ENCODE results near the gene UGT1A10.
"Not testable (repeated sequence)": the region's sequence is repeated elsewhere in the genome, so short reads cannot be mapped to it uniquely, and the experiment has no call there.

Gene UGT1A10

DNA sequence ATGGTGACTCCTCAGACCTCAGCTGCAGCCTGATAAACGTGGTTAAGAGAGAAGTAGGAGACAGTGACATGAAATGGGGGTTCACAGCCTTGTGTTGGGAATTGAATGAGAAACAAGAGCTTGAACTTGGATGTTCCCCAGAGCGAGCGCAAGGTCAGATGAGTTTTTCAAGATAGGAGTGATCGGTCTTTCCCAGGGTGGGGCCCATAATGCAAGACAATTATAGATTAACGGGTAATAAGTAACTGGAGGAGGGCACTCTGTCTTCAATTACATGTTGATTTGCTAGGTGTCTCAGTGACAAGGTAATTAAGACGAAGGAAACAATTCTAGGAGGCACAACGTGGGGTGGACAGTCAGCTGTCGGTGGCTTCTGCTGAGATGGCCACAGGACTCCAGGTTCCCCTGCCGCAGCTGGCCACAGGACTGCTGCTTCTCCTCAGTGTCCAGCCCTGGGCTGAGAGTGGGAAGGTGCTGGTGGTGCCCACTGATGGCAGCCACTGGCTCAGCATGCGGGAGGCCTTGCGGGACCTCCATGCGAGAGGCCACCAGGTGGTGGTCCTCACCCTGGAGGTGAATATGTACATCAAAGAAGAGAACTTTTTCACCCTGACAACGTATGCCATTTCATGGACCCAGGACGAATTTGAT is 76.5 kb downstream of the UGT1A10 start, which contains the start of gene UGT1A5:
TSS of gene UGT1A5 (plus strand) at position 297 of the 651 bp plus-strand sequence. CDS start at position 382, 85 bp downstream.
- H3K4me3 ChIP-seq (ENCODE audit: low read depth, low read length) = no peak within 1 kb of the TSS
- TF ChIP-seq, protein P1, sequence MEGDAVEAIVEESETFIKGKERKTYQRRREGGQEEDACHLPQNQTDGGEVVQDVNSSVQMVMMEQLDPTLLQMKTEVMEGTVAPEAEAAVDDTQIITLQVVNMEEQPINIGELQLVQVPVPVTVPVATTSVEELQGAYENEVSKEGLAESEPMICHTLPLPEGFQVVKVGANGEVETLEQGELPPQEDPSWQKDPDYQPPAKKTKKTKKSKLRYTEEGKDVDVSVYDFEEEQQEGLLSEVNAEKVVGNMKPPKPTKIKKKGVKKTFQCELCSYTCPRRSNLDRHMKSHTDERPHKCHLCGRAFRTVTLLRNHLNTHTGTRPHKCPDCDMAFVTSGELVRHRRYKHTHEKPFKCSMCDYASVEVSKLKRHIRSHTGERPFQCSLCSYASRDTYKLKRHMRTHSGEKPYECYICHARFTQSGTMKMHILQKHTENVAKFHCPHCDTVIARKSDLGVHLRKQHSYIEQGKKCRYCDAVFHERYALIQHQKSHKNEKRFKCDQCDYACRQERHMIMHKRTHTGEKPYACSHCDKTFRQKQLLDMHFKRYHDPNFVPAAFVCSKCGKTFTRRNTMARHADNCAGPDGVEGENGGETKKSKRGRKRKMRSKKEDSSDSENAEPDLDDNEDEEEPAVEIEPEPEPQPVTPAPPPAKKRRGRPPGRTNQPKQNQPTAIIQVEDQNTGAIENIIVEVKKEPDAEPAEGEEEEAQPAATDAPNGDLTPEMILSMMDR (IDR thresholded peaks at IDR 0.05; ENCODE audit: borderline replicate concordance, insufficient read depth, low read depth, low read length) = no peak

DNA sequence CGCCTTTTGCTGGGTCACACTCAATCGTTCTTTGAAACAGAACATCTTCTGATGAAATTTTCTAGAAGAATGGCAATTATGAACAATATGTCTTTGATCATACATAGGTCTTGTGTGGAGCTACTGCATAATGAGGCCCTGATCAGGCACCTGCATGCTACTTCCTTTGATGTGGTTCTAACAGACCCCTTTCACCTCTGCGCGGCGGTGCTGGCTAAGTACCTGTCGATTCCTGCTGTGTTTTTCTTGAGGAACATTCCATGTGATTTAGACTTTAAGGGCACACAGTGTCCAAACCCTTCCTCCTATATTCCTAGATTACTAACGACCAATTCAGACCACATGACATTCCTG is 77.0 kb downstream of the UGT1A10 start:
- no peak overlapping the region for H3K4me3 ChIP-seq (ENCODE audit: low read depth, low read length)
- TF ChIP-seq, protein P1 (IDR thresholded peaks at IDR 0.05; ENCODE audit: borderline replicate concordance, insufficient read depth, low read depth, low read length) = no peak

DNA sequence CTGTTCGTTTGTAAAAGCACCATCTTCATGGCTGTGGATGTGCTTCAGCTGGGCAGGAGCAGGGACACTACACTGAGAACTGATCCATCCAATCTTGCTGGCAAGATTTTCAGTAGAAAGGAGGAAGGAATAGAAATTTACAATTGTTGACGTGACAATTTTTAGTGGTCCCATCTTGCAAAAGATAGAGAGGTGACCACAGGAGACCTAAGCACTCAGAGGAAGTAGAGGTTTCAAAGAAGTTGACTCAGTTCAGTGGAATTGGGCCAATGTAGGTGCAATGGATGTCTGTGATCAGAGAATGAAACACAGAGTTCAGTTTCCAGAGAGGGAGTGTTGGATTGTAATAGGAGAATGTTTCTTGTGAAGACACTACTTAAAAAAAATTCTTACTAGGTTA is 77.9 kb downstream of the UGT1A10 start:
- no peak overlapping the region for H3K4me3 ChIP-seq (ENCODE audit: low read depth, low read length)
- TF ChIP-seq, protein P1 (IDR thresholded peaks at IDR 0.05; ENCODE audit: borderline replicate concordance, insufficient read depth, low read depth, low read length) = no peak

DNA sequence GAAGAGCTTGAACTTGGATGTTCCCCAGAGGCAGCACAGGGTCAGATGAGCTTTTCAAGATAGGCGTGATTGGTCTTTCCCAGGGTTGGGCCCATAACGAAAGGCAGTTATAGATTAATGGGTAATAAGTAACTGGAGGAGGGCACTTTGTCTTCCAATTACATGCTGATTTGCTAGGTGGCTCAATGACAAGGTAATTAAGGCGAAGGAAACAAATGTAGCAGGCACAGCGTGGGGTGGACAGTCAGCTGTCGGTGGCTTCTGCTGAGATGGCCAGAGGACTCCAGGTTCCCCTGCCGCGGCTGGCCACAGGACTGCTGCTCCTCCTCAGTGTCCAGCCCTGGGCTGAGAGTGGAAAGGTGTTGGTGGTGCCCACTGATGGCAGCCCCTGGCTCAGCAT is 82.3 kb downstream of the UGT1A10 start, which contains the start of gene UGT1A4:
TSS of gene UGT1A4 (plus strand) at position 185 of the 400 bp plus-strand sequence. CDS start at position 270, 85 bp downstream.
- H3K4me3 ChIP-seq (ENCODE audit: low read depth, low read length) = no peak within 1 kb of the TSS

DNA sequence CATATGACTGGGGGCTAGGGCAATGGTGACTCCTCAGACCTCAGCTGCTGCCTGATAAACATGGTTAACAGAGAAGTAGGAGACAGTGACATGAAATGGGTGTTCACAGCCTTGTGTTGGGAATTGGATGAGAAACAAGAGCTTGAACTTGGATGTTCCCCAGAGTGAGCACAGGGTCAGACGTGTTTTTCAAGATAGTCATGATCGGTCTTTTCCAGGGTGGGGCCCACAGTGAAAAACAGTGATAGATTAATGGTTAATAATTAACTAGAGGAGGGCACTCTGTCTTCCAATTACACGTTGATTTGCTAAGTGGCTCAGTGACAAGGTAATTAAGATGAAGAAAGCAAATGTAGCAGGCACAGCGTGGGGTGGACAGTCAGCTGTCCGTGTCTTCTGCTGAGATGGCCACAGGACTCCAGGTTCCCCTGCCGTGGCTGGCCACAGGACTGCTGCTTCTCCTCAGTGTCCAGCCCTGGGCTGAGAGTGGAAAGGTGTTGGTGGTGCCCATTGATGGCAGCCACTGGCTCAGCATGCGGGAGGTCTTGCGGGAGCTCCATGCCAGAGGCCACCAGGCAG is 92.6 kb downstream of the UGT1A10 start, which contains the start of gene UGT1A3:
TSS of gene UGT1A3 (plus strand) at position 320 of the 579 bp plus-strand sequence. CDS start at position 405, 85 bp downstream.
- TF ChIP-seq, protein P1 (IDR thresholded peaks at IDR 0.05; ENCODE audit: borderline replicate concordance, insufficient read depth, low read depth, low read length) = no peak
- no peak within 1 kb of the TSS for H3K4me3 ChIP-seq (ENCODE audit: low read depth, low read length)

More for the DNA sequence above, 82.3 kb downstream of the UGT1A10 start, which contains the start of gene UGT1A4:
- TF ChIP-seq, protein P1 (IDR thresholded peaks at IDR 0.05; ENCODE audit: borderline replicate concordance, insufficient read depth, low read depth, low read length) = no peak

DNA sequence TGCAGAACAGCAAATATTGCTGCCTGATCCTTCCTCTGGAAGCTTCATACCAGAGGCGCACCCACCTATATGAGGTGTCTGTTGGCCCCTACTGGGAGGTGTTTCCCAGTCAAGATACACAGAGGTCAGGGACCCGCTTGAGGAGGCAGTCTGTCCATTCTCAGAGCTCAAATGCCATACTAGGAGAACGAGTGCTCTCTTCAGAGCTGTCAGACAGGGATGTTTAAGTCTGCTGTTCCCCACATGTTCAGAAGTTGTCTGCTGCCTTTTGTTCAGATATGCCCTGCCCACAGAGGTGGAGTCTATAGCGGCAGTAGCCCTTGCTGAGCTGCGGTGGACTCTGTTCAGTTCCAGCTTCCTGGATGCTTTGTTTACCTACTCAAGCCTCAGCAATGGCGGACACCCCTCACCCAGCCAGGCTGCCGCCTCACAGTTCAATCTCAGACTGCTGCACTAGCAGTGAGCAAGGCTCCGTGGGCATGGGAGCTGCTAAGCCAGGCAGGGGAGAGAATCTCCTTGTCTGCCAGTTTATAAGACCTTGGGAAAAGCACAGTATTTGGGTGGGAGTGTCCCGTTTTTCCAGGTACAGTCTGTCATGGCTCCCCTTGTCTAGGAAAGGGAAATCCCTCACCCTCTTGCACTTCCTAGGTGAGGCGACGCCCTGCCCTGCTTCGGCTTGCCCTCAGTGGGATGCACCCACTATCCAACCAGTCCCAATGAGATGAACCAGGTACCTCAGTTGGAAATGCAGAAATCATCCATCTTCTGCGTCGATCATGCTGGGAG is 100.8 kb downstream of the UGT1A10 start:
- not testable (repeated sequence) for H3K4me3 ChIP-seq (ENCODE audit: low read depth, low read length)

DNA sequence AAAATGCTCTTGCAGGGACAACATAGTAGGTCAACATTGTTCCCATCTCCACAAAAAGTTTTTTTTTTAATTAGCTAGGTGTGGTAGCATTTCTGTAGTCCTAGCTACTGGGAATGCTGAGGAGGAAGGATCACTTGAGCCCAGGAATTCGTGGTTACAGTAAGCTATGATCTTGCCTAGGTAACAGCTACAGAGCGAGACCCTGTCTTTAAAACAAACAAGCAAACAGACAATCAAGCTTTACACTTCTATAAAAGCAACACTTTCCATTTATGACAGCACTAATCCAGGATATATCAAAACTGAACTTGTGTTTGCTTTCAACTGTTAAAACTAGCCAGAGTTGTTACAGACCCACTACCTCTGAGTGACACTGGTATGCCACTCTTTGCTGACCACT is 104.6 kb downstream of the UGT1A10 start:
- no peak overlapping the region for H3K4me3 ChIP-seq (ENCODE audit: low read depth, low read length)
- TF ChIP-seq, protein P1 (IDR thresholded peaks at IDR 0.05; ENCODE audit: borderline replicate concordance, insufficient read depth, low read depth, low read length) = no peak

All from GM12875 (cell line).